HG02642 (cell line): ENCODE results near the gene MVD.
"Not testable (repeated sequence)": the region's sequence is repeated elsewhere in the genome, so short reads cannot be mapped to it uniquely, and the experiment has no call there.

Source experiments
- ATAC-seq: cut with Tn5 transposase; IDR thresholded peaks from one replicate; pipeline ENCODE4 v1.9.1; 2021; ENCODE audit warnings: mild to moderate bottlenecking; ENCODE audit not compliant: unreplicated experiment, poor library complexity

Gene MVD

GRCh38 chr16:88614818-88615580, 47.9 kb downstream of the MVD start:
- no peak for ATAC-seq

- ATAC-seq, result no peak
Observed at GRCh38 chr16:88613911-88614817, 48.7 kb downstream of the MVD start.

GRCh38 chr16:88613293-88613692, 49.6 kb downstream of the MVD start:
- no peak for ATAC-seq

GRCh38 chr16:88610909-88611812, 51.7 kb downstream of the MVD start:
- no peak for ATAC-seq

- ATAC-seq, result no peak
Observed at GRCh38 chr16:88610080-88610479, 52.8 kb downstream of the MVD start.

GRCh38 chr16:88609426-88609825, 53.5 kb downstream of the MVD start:
- not testable (repeated sequence) for ATAC-seq

GRCh38 chr16:88608076-88608475, 54.8 kb downstream of the MVD start:
- ATAC-seq, result no peak

GRCh38 chr16:88606148-88606757, 56.6 kb downstream of the MVD start:
- ATAC-seq, result no peak

GRCh38 chr16:88605186-88606147, 57.4 kb downstream of the MVD start:
- no peak for ATAC-seq

- ATAC-seq, result no peak
Observed at GRCh38 chr16:88602091-88602490, 60.8 kb downstream of the MVD start.
